ENCODE data around the gene FAM131C.
"Not testable (repeated sequence)": the region's sequence is repeated elsewhere in the genome, so short reads cannot be mapped to it uniquely, and the experiment has no call there.

The FAM131C gene

GRCh38 chr1:16073490-16074119, at the start of gene FAM131C:
Gene FAM131C, minus strand, starts transcription at chr1:16073651. Its CDS starts 209 bp downstream, at chr1:16073442.
- peak in 2 of 3 experiments; percentile 52 to 62 for DNase-seq

- peak in 1 of 3 experiments; percentile 80 for DNase-seq
Observed at GRCh38 chr1:16122916-16123315, 49.5 kb upstream of the FAM131C start.

- DNase-seq, result no peak
Observed at GRCh38 chr1:16122350-16122881, 49.0 kb upstream of the FAM131C start.

GRCh38 chr1:16120940-16121410, 47.5 kb upstream of the FAM131C start:
- DNase-seq, result peak; percentile 58 to 85 (median 58)

GRCh38 chr1:16120407-16120806, 47.0 kb upstream of the FAM131C start:
- no peak for DNase-seq

GRCh38 chr1:16119926-16120325, 46.5 kb upstream of the FAM131C start:
- no peak for DNase-seq

GRCh38 chr1:16119504-16119903, 46.1 kb upstream of the FAM131C start:
- no peak for DNase-seq

- no peak for DNase-seq
Observed at GRCh38 chr1:16118706-16119105, 45.3 kb upstream of the FAM131C start.

- DNase-seq, result peak in 1 of 3 experiments; percentile 34
Observed at GRCh38 chr1:16117936-16118335, 44.5 kb upstream of the FAM131C start.

- DNase-seq, result no peak
Observed at GRCh38 chr1:16117369-16117768, 43.9 kb upstream of the FAM131C start.

GRCh38 chr1:16116625-16117024, 43.2 kb upstream of the FAM131C start:
- DNase-seq, result no peak

- DNase-seq, result peak in 2 of 3 experiments; percentile 52 to 75
Observed at GRCh38 chr1:16116002-16116401, 42.6 kb upstream of the FAM131C start.

GRCh38 chr1:16115468-16115983, 42.1 kb upstream of the FAM131C start:
- peak in 1 of 3 experiments; percentile 30 for DNase-seq

- no peak for DNase-seq
Observed at GRCh38 chr1:16114527-16115467, 41.3 kb upstream of the FAM131C start.

- DNase-seq, result no peak
Observed at GRCh38 chr1:16112596-16113555, 39.4 kb upstream of the FAM131C start.

GRCh38 chr1:16111771-16112595, 38.5 kb upstream of the FAM131C start:
- DNase-seq, result no peak

GRCh38 chr1:16110884-16111283, 37.4 kb upstream of the FAM131C start:
- no peak for DNase-seq

GRCh38 chr1:16110456-16110855, 37.0 kb upstream of the FAM131C start:
- no peak for DNase-seq

- no peak for DNase-seq
Observed at GRCh38 chr1:16109571-16109970, 36.1 kb upstream of the FAM131C start.

- not testable (repeated sequence) for DNase-seq
Observed at GRCh38 chr1:16107039-16107438, 33.6 kb upstream of the FAM131C start.

GRCh38 chr1:16101623-16102022, 28.2 kb upstream of the FAM131C start:
- DNase-seq, result no peak

Data from NCI-H1417 (cell line).